HG03558 (cell line): ENCODE results near the gene OGFOD3.
"Not testable (repeated sequence)": the region's sequence is repeated elsewhere in the genome, so short reads cannot be mapped to it uniquely, and the experiment has no call there.

Experiments
- ATAC-seq: cut with Tn5 transposase; IDR thresholded peaks from one replicate; pipeline ENCODE4 v1.9.1; 2021; ENCODE audit warnings: moderate number of reproducible peaks; ENCODE audit not compliant: unreplicated experiment; ENCODE audit errors: extremely low read depth

The OGFOD3 gene

GRCh38 chr17:82377924-82378740 is 40.3 kb downstream of the OGFOD3 start:
- no peak for ATAC-seq

- not testable (repeated sequence) for ATAC-seq
These were observed 41.1 kb downstream of the OGFOD3 start for GRCh38 chr17:82377294-82377693.

DNA sequence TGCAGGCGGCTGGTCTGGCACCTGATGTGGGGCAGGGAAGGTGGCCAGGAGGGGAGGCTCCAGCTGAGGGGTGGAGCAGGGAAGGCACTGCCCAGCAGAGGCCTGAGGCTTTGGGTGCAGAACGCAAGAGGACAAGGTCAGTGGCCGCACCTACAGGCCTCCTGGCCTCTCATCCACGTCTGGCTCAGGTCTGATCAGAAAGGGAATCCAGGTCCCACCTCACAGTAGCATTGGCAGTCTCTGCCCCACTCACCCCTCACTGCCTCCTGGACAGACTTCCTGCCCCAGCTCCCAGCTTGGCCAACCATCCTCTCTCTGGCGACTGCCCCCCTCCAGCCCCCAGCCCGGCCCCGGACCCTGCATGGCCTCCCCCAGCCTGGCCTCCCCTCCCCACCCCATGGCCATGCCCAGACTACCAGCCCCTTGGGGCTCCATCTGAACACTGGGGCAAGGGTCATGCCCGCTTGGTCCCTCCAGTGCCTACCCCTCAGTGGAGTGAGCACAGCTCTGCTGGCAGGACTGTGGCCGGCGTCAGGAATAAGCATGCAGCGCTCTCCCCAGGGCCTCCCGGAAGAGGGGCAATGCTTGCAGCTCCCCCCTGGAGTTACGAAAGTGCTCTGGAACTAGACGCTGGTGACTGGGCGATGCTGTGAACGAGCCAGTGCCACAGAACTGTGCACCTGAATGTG is 42.2 kb downstream of the OGFOD3 start:
- ATAC-seq: no peak

- ATAC-seq: no peak
These were observed 42.9 kb downstream of the OGFOD3 start for GRCh38 chr17:82375359-82376041.

GRCh38 chr17:82374626-82375331 is 43.6 kb downstream of the OGFOD3 start:
- ATAC-seq: no peak

GRCh38 chr17:82373731-82374625 is 44.4 kb downstream of the OGFOD3 start:
- no peak for ATAC-seq

DNA sequence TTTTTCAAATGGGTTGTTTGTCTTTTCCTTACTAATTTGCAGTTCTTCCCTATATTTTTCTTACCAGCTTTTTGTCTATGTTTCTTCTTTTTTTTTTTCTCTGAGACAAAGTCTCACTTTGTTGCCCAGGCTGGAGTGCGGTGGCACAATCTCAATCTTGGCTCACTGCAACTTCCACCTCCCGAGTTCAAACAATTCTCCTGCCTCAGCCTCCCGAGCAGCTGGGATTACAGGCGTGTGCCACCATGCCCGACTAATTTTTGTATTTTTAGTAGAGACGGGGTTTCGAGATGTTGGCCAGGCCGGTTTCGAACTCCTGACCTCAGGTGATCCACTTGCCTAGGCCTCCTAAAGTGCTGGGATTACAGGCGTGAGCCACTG is 45.3 kb downstream of the OGFOD3 start:
- ATAC-seq: not testable (repeated sequence)

DNA sequence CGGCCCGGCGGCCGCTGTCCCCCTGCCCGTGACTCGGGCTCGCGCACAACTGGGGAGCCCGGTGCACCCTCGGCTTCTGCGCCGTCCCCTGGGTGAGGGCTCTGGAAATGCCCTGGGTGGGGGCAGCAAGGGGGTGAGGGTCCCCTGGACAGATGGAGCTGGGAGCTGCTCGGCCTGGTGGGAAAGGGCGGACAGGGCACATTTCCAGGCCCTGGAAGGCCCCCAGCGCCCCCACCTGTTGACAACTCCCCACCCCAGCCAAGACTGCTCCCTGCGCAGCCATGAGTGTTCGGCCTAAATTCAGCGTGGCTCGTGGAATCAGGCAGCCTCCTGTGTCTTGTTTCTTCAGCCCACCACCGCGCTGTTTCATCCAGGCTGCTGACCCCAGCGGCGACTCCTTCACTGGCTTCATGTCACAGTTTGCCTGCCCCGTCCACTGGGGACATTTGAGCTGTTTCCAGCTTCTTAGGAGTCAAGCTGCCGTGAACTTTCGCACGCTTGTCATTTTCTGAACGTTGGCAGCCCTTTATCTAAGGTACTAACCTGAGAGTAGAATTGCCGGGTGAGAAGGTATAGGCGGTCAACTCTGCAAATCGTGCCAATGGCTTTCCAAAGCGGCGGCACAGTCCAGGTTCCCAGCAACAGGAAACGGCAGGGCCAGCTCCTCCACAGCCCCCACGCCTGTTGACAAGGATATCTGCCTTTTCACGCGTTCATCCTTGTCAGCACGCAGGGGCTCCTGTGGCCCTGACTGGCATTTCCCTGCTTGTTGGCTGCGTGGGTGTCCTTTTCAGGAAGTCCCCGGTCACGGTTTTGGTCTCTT is 45.9 kb downstream of the OGFOD3 start:
- ATAC-seq: no peak

DNA sequence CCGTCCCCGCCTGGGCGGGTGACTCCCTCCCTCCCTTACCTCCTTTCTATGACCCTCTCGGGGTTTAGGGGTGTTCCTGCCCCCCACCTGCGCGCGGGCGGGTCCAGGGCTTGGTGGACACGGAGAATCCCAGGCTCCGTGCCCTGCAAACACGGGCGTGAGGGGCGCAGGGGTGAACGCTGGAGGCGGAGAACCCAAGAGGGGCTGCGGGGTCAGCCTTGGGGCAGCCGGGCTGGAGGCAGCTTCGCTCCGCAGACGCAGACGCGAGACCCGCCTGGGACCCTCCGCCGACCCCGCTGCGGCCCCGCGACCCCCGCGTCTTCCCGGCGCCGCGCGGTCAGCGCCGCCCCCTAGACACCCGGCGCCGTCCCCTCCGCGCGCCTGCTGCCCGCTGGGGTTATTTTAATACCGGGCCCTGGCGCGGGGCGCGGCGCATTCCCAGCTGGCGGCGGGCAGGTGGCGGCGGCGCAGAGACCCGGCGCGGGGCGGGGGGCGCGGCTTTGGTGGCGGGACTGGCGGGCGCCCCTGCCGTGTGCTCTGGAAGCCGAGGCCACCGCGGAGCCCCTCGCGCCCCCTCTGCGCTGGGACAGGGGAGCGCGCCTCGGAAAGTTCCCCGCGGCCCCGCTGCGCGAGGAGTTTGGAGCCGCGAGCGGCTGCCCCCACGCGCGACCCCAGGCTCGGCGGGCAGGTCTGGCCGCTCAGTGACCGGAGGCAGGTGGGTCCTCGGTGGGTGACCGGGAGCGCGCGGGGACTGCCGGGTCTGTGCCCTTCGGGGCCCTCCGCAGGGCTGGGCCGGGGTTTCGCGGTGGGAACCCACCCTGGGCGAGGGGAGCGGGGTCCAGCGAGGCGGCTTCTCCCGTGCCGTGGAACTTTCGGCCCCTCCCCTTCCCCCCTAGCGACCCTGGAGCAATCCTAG is 46.8 kb downstream of the OGFOD3 start, which contains the start of gene UTS2R:
UTS2R (plus strand) TSS at position 433 of the 916 bp plus-strand sequence. CDS start 2,560 bp downstream, outside the sequence.
- no peak for ATAC-seq

DNA sequence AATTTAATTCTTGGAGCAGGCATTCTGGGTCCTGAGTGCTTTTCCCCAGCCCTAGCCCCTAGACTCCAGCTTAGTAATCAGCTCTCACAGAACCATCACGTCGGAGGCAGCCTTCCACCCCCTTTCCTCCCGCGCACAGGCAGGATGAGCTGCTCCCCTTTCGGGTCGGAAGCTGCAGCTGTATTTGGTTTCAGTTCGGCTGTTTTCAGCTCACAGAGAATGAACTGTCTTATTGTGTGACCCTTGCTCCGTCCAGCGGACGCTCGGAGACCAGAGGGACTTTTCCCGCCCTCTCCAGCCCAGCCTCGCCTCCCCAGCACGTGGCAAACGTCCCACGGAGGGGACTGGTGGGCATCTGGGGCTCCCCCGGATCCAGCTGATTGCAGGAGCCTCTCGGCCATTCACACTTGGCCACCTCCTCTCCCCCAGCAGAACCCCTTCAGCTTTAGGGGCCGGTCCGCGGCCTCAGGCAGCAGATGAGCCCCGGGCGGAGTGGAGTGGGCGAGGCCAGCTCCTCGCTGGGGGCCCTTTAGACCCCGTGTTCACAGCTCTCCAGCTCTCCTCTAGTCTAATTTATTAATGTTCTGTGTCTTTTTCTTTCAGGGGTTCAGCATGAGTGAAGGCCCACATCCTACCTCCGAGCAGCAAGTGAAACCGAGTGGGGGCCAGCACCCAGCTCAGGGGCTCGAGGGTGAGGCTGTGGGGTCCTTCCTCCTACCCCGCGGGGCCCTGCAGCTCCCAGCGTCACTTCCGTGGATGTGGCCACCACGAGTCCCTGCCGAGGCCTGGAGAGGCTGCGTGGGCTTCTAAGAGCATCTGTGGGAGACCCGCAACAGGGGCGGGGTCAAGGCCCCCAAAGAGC is 47.7 kb downstream of the OGFOD3 start:
- no peak for ATAC-seq

- ATAC-seq: no peak
These were observed 49.2 kb downstream of the OGFOD3 start for GRCh38 chr17:82369211-82369610.

DNA sequence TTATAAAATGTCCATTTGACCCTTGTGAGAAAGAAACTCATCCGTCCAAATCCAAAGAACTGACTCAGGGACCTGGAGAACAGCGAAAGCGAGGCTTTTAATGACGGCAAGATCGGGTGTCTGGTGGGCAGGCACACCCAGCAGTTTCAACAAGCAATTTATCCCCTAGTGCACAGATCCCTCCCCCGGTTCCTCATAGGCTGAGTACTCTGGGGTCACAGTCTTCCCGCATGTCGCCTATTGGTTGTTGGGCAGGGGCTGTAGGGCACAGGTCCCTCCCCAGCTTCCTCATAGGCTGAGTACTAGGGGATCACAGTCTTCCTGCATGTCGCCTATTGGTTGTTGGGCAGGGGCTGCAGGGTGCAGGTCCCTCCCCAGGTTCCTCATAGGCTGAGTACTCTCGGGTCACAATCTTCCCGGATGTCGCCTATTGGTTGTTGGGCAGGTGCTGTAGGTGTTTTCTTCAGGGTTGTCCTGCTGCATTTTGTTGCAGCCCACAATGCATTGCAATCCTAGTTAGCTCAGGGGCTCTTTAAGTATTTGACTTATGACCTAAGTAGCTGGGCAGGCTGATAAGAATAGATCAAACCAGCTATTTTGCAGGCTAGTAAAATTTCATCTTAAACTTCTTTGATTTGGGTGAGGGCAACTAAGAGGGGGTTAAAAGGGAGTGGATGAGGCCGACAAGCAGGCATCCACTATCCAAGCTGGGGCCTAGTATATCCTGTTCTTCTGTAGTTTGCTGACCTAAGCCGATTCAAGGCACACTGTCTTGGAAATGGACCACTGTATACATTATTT is 50.5 kb downstream of the OGFOD3 start:
- ATAC-seq: no peak

- ATAC-seq: no peak
These were observed 51.6 kb downstream of the OGFOD3 start for GRCh38 chr17:82366749-82367148.

GRCh38 chr17:82365606-82366295 is 52.6 kb downstream of the OGFOD3 start:
- no peak for ATAC-seq

DNA sequence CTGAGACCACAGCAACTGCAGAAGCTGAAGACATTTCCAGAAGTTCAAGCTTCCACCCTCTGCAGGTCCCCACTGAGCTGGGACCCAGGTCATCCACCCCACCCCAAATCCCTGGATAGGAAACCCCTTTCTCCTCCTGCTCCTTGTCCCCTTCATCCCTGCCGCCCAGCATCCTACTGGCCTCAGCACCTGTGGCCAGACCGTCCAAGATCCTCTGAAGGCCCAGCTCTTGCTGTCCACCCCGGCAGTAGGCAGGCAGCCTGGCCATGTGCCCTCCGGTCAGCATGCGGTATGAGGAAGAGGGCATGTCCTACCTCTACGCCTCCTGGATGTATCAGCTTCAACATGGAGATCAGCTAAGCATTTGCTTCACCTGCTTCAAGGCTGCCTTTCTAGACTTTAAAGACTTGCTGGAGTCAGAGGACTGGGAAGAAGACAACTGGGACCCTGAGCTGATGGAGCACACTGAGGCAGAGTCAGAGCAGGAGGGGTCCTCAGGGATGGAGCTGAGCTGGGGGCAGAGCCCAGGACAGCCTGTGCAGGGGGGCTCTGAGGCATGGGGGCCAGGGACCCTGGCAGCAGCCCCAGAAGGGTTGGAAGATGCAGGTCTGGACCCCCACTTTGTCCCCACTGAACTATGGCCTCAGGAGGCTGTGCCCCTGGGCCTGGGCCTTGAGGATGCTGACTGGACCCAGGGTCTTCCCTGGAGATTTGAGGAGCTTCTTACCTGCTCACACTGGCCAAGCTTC is 56.3 kb downstream of the OGFOD3 start:
- no peak for ATAC-seq
